Measurements from ENCODE around the gene TSHZ2. TPM values are rescaled to one million over a fixed set of nuclear protein-coding genes. Genes with fewer than 3 reads are reported as not detected.

Gene TSHZ2
- total and polyA plus RNA-seq, 9 of the 15 experiments (the other 6 are each of a cell fraction or from before 2014, with no cell fraction given), result 0.03 to 0.20 (median 0.05) TPM; not detected in 4

- no peaks in the 10 kb centered on the region for H3K4me1 ChIP-seq (replicated peaks in 1 of 2; ENCODE audit: control insufficient read depth in 2 of 2, insufficient read depth in 2 of 2, low read length in 2 of 2)
- no peak overlapping the region for H3K4me2 ChIP-seq (ENCODE audit: insufficient read depth, low read length)
- H3K27ac ChIP-seq (ENCODE audit: extremely low read depth, low read depth, low read length), result no peak overlapping the region
- in situ Hi-C loops (cut with MboI), result no loop called here
- H3K9me3 ChIP-seq (replicated peaks; ENCODE audit: control insufficient read depth, insufficient read depth, low read depth, low read length), result no peaks in the 10 kb centered on the region
- FAIRE-seq (no peak), ATAC-seq (no peak), DNase-seq (ENCODE audit: extremely low read depth in 1 of 4, low spot score in 3 of 4) (no peak)
- no peaks in the 10 kb centered on the region for H3K79me2 ChIP-seq (ENCODE audit: control insufficient read depth, insufficient read depth, low read length)
- no TSS peak for BruUV-seq (replicated peaks)
- peaks cover 34 to 54% of the 10 kb centered on the region in 2 experiments for H3K27me3 ChIP-seq (ENCODE audit: control insufficient read depth in 2 of 2, insufficient read depth in 2 of 2, low read length in 2 of 2)
- H4K20me1 ChIP-seq (replicated peaks; ENCODE audit: control insufficient read depth, insufficient read depth, low read length), result no peaks in the 10 kb centered on the region
- TF ChIP-seq CXXC5 (CRISPR knock-in tag; IDR thresholded peaks at IDR 0.05), result no peak
- peak; percentile 97 for TF ChIP-seq ZKSCAN1 (IDR thresholded peaks at IDR 0.05; ENCODE audit: low read depth, low read length)
- intact Hi-C loops (cut with micrococcal nuclease), result no loop called here
- CTCF ChIA-PET (ENCODE audit: low intra/inter-chr PET ratio), result no interaction called here
- POLR2A ChIA-PET, result no interaction called here
- H3K9ac ChIP-seq (ENCODE audit: insufficient read depth in 1 of 2, low read depth in 2 of 2, low read length in 2 of 2), result no peak overlapping the region
- H2AFZ ChIP-seq (ENCODE audit: low read depth, low read length), result no peak overlapping the region
- no peaks in the 10 kb centered on the region for H3K9me1 ChIP-seq (ENCODE audit: control insufficient read depth, insufficient read depth, low read length)
- H3K36me3 ChIP-seq (ENCODE audit: control insufficient read depth, insufficient read depth, low read length), result no peaks in the 10 kb centered on the region
- WGBS (ENCODE audit: insufficient coverage, low coverage, missing lambda C conversion rate), result 0% methylated on average over 2 of the region's 2 CpGs
- H3K4me3 ChIP-seq, result no peak overlapping the region
Measured at GRCh38 chr20:53260591-53260990, 288.4 kb downstream of the TSHZ2 start.

- no peaks in the 10 kb centered on the region for H3K9me1 ChIP-seq (ENCODE audit: control insufficient read depth, insufficient read depth, low read length)
- DNase-seq (ENCODE audit: extremely low read depth in 1 of 4, low spot score in 3 of 4), result no peak
- no peak overlapping the region for H3K4me3 ChIP-seq
- H3K4me1 ChIP-seq (replicated peaks in 1 of 2; ENCODE audit: control insufficient read depth in 2 of 2, insufficient read depth in 2 of 2, low read length in 2 of 2), result no peaks in the 10 kb centered on the region
- no peak overlapping the region for H3K9ac ChIP-seq (ENCODE audit: insufficient read depth in 1 of 2, low read depth in 2 of 2, low read length in 2 of 2)
- H3K27me3 ChIP-seq (ENCODE audit: control insufficient read depth in 2 of 2, insufficient read depth in 2 of 2, low read length in 2 of 2), result peaks cover 22 to 43% of the 10 kb centered on the region in 2 experiments
- no TSS peak for BruUV-seq (replicated peaks)
- H4K20me1 ChIP-seq (replicated peaks; ENCODE audit: control insufficient read depth, insufficient read depth, low read length), result no peaks in the 10 kb centered on the region
- no peak for ATAC-seq
- no peaks in the 10 kb centered on the region for H3K79me2 ChIP-seq (ENCODE audit: control insufficient read depth, insufficient read depth, low read length)
- ChIA-PET POLR2A (interaction anchor here (1.0 kb wide), 1 partner anchor 8 kb away, joined by 3 read pairs; no protein-coding TSS in a partner anchor), CTCF (ENCODE audit: low intra/inter-chr PET ratio) (no interaction called here)
- FAIRE-seq, result no peak
- H3K36me3 ChIP-seq (ENCODE audit: control insufficient read depth, insufficient read depth, low read length), result no peaks in the 10 kb centered on the region
- intact Hi-C loops (cut with micrococcal nuclease), result no loop called here
- 0% methylated on average over 7 of the region's 7 CpGs for WGBS (ENCODE audit: insufficient coverage, low coverage, missing lambda C conversion rate)
- in situ Hi-C loops (cut with MboI), result no loop called here
- H3K27ac ChIP-seq (ENCODE audit: extremely low read depth, low read depth, low read length), result no peak overlapping the region
- H3K4me2 ChIP-seq (ENCODE audit: insufficient read depth, low read length), result no peak overlapping the region
- no peaks in the 10 kb centered on the region for H3K9me3 ChIP-seq (replicated peaks; ENCODE audit: control insufficient read depth, insufficient read depth, low read depth, low read length)
- no peak overlapping the region for H2AFZ ChIP-seq (ENCODE audit: low read depth, low read length)
- TF ChIP-seq C11orf30 (IDR thresholded peaks at IDR 0.05; ENCODE audit: low read depth), result no peak
- no peak for TF ChIP-seq FOXJ2 (tag; IDR thresholded peaks at IDR 0.05)
- TF ChIP-seq AFF1 (IDR thresholded peaks at IDR 0.05; ENCODE audit: low read depth in 1 of 2, partially characterized antibody in 2 of 2), result no peak
- no peak for TF ChIP-seq FOXK2 (conservative IDR thresholded peaks at IDR 0.05 in 1 of 2, IDR thresholded peaks at IDR 0.05 in 1 of 2; ENCODE audit: low read depth in 2 of 2)
- TF ChIP-seq ZNF274 (IDR thresholded peaks at IDR 0.05; ENCODE audit: borderline replicate concordance, low read depth, low read length), result no peak
- TF ChIP-seq MECOM (CRISPR knock-in tag; IDR thresholded peaks at IDR 0.05), result no peak
- no peak for TF ChIP-seq ZNF175 (CRISPR knock-in tag; IDR thresholded peaks at IDR 0.05; ENCODE audit: low read depth)
- no peak for TF ChIP-seq ETS1 (conservative IDR thresholded peaks at IDR 0.05; ENCODE audit: control insufficient read depth, low read depth, low read length)
Measured at GRCh38 chr20:53262365-53262764, 290.2 kb downstream of the TSHZ2 start.
